Mesothelial cell of epicardium (in vitro differentiated cells): ENCODE results near the gene COL23A1. TPM values are rescaled to one million over a fixed set of nuclear protein-coding genes. Genes with fewer than 3 reads are reported as not detected.
A peak's percentile ranks its signal among the peaks of the same experiment; 100 is the strongest.

Experiments
- DNase-seq, 2 experiments: peaks; one replicate each; pipeline ENCODE4 v3.0.0; 2021; ENCODE audit warnings: low spot score in 2 of 2; ENCODE audit not compliant: unreplicated experiment in 2 of 2
- H3K27ac Mint-ChIP-seq: 2 replicates; pipeline ENCODE4 v1.8.0; 2021; ENCODE audit warnings: mixed read lengths
- H3K27me3 Mint-ChIP-seq: 2 replicates; pipeline ENCODE4 v1.8.0; 2021; ENCODE audit warnings: low read depth, mixed read lengths
- H3K36me3 Mint-ChIP-seq: 2 replicates; pipeline ENCODE4 v1.8.0; 2021; ENCODE audit warnings: mixed read lengths
- H3K4me1 Mint-ChIP-seq: 2 replicates; pipeline ENCODE4 v1.8.0; 2021; ENCODE audit warnings: mixed read lengths
- H3K4me3 Mint-ChIP-seq: 2 replicates; pipeline ENCODE4 v1.8.0; 2021; ENCODE audit warnings: mild to moderate bottlenecking, moderate library complexity, mixed read lengths
- H3K9me3 Mint-ChIP-seq: 2 replicates; pipeline ENCODE4 v1.8.0; 2021; ENCODE audit warnings: mixed read lengths
- CTCF ChIP-seq: fragments of 200-600 bp; sonication (generic); IDR thresholded peaks from one replicate; pipeline ENCODE4 v1.5.0; 2021; ENCODE audit warnings: antibody characterized with exemption; ENCODE audit not compliant: unreplicated experiment
- total RNA-seq: library from RNA; stranded (reverse); gene quantifications from 3 replicates; pipeline ENCODE4 v1.2.1, GENCODE V29; 2021

COL23A1 gene
- total RNA-seq, 1 donor from 2014 or later = 13.6 TPM

DNA sequence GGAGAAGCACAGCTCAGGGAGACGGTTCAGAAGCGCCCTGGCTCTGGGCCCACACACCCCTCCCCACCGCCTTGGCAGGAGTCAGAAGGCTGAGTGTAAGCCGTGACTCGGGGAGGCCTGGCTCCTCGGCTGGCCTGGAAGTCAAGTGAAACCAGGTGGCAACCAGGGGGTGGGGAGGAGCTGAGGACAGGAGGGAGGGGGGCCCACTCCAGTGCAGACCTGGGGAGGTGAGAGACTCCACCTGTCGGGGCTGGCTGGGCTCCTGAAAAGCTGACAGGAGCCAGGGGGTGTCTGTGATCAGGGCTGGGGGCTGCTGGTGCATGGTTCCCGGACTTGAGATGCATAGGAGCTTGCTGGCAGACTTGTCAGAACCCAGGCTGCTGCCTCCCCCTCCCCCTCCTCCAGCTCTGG, 207.4 kb downstream of the COL23A1 start:
- Mint-ChIP-seq H3K9me3 (no peaks in the 10 kb centered on the region), H3K27me3 (no peaks in the 10 kb centered on the region), H3K4me1 (peaks cover 53% of the 10 kb centered on the region), H3K27ac (peak overlapping the region; percentile 25), H3K36me3 (no peaks in the 10 kb centered on the region), H3K4me3 (no peak overlapping the region)
- peak in 1 of 2 experiments; percentile 59 for DNase-seq
- TF ChIP-seq CTCF = no peak

DNA sequence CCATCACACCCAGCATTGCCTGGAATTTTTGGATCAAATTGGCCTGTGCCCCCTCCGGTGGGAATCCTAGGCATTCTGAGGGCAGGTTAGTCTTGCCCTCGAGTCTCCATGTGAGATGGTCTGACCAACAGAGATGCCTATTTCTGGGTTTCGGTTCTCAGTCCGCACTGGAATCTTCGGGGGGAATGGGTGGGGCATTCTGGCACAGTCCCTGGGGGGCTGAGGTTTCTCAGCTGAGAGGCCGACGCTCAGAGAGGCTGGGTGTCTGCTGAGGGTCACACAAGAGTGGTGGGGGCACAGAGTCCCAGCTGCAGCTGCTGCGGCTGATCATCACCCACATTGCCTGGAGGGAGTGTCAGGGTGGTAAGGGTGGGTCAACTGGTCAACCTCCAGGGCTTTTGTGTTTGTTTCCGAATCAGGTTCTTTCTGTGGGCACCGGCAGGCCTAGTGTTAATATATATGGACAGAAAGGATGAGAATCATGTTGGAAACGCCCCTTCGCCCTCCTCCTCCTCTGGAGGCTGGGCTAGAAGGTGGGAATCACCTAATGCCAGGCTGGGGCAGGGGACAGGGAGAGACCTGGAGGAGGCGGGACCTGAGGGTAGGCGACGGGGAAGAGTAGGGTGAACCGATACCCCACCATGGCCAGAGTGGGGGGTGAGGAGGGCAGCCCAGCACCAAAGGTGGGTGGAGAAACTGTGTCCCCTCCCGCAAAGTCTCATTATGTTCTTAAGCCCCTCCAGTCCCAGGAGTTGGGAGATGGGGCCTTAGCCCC, 208.1 kb downstream of the COL23A1 start:
- H3K4me3 Mint-ChIP-seq = no peak overlapping the region
- no peaks in the 10 kb centered on the region for H3K27me3 Mint-ChIP-seq
- no peak for DNase-seq
- H3K36me3 Mint-ChIP-seq = no peaks in the 10 kb centered on the region
- peak overlapping the region; percentile 25 for H3K27ac Mint-ChIP-seq
- no peak for TF ChIP-seq CTCF
- no peaks in the 10 kb centered on the region for H3K9me3 Mint-ChIP-seq
- H3K4me1 Mint-ChIP-seq = peaks cover 48% of the 10 kb centered on the region

- TF ChIP-seq CTCF = no peak
- no peak for DNase-seq
- no peak overlapping the region for H3K4me3 Mint-ChIP-seq
Observed at GRCh38 chr5:178381206-178381605, 209.0 kb downstream of the COL23A1 start.

DNA sequence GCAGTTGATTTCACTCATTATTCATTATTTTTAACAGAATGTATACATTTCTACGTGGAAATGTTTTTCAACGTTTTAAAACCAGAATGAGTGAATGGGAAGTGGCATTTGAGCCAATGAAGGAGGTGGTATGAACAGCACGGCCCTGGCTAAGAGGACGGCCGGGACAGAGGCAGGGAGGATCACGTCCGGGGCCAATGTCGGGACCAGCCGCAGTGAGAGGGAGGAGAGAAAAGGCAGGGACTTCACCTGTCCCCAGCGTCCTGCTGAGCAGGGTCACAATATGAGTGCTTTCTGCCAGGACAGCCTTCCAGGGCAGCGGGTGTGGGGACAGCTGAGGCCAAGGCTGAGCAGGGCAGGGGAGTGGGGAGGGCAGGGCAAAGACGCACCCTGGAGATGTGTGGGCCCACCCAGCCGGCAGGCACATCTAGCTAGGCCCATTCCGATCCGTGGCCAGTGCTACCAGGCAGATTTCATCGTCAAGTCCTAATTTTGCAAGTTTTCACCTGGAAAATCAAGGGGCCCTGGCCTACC, 209.6 kb downstream of the COL23A1 start:
- TF ChIP-seq CTCF = no peak
- Mint-ChIP-seq H3K4me1 (peaks cover 46% of the 10 kb centered on the region), H3K9me3 (no peaks in the 10 kb centered on the region), H3K27me3 (no peaks in the 10 kb centered on the region), H3K4me3 (no peak overlapping the region), H3K36me3 (no peaks in the 10 kb centered on the region), H3K27ac (no peak overlapping the region)
- DNase-seq = no peak

More at GRCh38 chr5:178381206-178381605, 209.0 kb downstream of the COL23A1 start:
- H3K9me3 Mint-ChIP-seq = no peaks in the 10 kb centered on the region
- H3K4me1 Mint-ChIP-seq = peaks cover 48% of the 10 kb centered on the region
- H3K27ac Mint-ChIP-seq = no peak overlapping the region
- no peaks in the 10 kb centered on the region for H3K27me3 Mint-ChIP-seq
- no peaks in the 10 kb centered on the region for H3K36me3 Mint-ChIP-seq

GRCh38 chr5:178380086-178380485, 210.1 kb downstream of the COL23A1 start:
- H3K27ac Mint-ChIP-seq = no peak overlapping the region
- H3K9me3 Mint-ChIP-seq = no peaks in the 10 kb centered on the region
- no peaks in the 10 kb centered on the region for H3K36me3 Mint-ChIP-seq
- DNase-seq = no peak
- H3K4me1 Mint-ChIP-seq = peaks cover 41% of the 10 kb centered on the region
- TF ChIP-seq CTCF = no peak
- H3K4me3 Mint-ChIP-seq = no peak overlapping the region
- no peaks in the 10 kb centered on the region for H3K27me3 Mint-ChIP-seq
